Aorta (tissue), 5 donors: ENCODE measurements around the gene KLHL10. TPM values are rescaled to one million over a fixed set of nuclear protein-coding genes. Genes with fewer than 3 reads are reported as not detected.

ENCODE experiments used
- ATAC-seq: fragments of 200-7000 bp; cut with Tn5 transposase; one replicate; pipeline ENCODE4 v1.9.1; 2022; ENCODE audit warnings: moderate library complexity; ENCODE audit not compliant: low FRiP score
- DNase-seq, 2 donors: peaks; one replicate each; pipeline ENCODE4 v3.0.0-alpha.2; 2020
- H3K27ac ChIP-seq, 2 donors: one replicate each; pipeline ENCODE4 v1.5.1; 2013; ENCODE audit warnings: low read length in 2 of 2, mild to moderate bottlenecking in 2 of 2, moderate library complexity in 2 of 2, control low read depth in 1 of 2, inconsistent platforms in 1 of 2, low read depth in 1 of 2
- H3K27me3 ChIP-seq, 2 donors: one replicate each; pipeline ENCODE4 v1.6.1; 2013; ENCODE audit warnings: control low read depth in 1 of 2, low read length in 1 of 2, mild to moderate bottlenecking in 1 of 2, moderate library complexity in 1 of 2; ENCODE audit not compliant: insufficient read depth in 2 of 2, control insufficient read depth in 1 of 2
- H3K36me3 ChIP-seq, 2 donors: one replicate each; pipeline ENCODE4 v1.6.1; 2013; ENCODE audit warnings: control low read depth in 1 of 2, low read length in 1 of 2, mild to moderate bottlenecking in 1 of 2; ENCODE audit not compliant: insufficient read depth in 2 of 2, control insufficient read depth in 1 of 2
- H3K4me1 ChIP-seq, 2 donors: one replicate each; pipeline ENCODE4 v1.6.1; 2013; ENCODE audit warnings: low read length in 2 of 2, control low read depth in 1 of 2, mild to moderate bottlenecking in 1 of 2, moderate library complexity in 1 of 2; ENCODE audit not compliant: insufficient read depth in 2 of 2, control insufficient read depth in 1 of 2
- H3K4me3 ChIP-seq, 2 donors: one replicate each; pipeline ENCODE4 v1.5.1; 2013; ENCODE audit warnings: low read length in 2 of 2, control low read depth in 1 of 2, mild to moderate bottlenecking in 1 of 2
- H3K9me3 ChIP-seq: one replicate; pipeline ENCODE4 v1.6.1; 2013; ENCODE audit warnings: mild to moderate bottlenecking, low read length; ENCODE audit not compliant: control insufficient read depth
- WGBS, 2 donors: extraction: QIAGEN DNeasy Blood & Tissue Kit; methylation state at CpG; one replicate each; pipeline ENCODE4 v1.1.7; 2013; 5-methylcytosine and 5-hydroxymethylcytosine counted together
- intact Hi-C, 2 donors: fragments of 100-400 bp; cut with DNase I; formaldehyde crosslinking; loops; one replicate each; pipeline versions ENCODE4 v1.14.2 to v1.15.0; 2022
- long read RNA-seq, 2 donors: library from polyadenylated mRNA; unstranded; transcript quantifications; one replicate each; pipeline ENCODE4 v2.0.0, GENCODE V29; 2020 to 2021
- polyA plus RNA-seq, 2 donors: library from polyadenylated mRNA; stranded (reverse); fragments of 200-250 nt; gene quantifications; one replicate each; pipeline ENCODE4 v1.2.3, GENCODE V29; 2013
- total RNA-seq, 2 donors: library from RNA; stranded (reverse); fragmentation: NEBNext Ultra II Directional; extraction: Animal tissue kit (Norgen Biotek cat#: 25700); gene quantifications; one replicate each; pipeline ENCODE4 v1.2.1, GENCODE V29; 2021
- donor health status: healthy with polysubstance abuse.
- donor health status: Bipolar disorder and iron deficiency.
- donor health status: DM: no; HTN: no; CAD: no.
- donor health status: DM: no; HTN: no; CAD: no.
- donor health status: DM: yes; HTN: yes; CAD: no.

The KLHL10 gene
- total RNA-seq (under 1 TPM; 0.36 TPM), polyA plus RNA-seq (under 1 TPM in 1 of 2 donors, not detected in 1; 0.97 TPM)
- long read RNA-seq, donor 1, partial matches to known transcripts = 1 of 3 reads
- long read RNA-seq, donor 1, other reads (novel, unspliced or antisense) = 2 of 3 reads
- long read RNA-seq, donor 2 = 0 reads

DNA sequence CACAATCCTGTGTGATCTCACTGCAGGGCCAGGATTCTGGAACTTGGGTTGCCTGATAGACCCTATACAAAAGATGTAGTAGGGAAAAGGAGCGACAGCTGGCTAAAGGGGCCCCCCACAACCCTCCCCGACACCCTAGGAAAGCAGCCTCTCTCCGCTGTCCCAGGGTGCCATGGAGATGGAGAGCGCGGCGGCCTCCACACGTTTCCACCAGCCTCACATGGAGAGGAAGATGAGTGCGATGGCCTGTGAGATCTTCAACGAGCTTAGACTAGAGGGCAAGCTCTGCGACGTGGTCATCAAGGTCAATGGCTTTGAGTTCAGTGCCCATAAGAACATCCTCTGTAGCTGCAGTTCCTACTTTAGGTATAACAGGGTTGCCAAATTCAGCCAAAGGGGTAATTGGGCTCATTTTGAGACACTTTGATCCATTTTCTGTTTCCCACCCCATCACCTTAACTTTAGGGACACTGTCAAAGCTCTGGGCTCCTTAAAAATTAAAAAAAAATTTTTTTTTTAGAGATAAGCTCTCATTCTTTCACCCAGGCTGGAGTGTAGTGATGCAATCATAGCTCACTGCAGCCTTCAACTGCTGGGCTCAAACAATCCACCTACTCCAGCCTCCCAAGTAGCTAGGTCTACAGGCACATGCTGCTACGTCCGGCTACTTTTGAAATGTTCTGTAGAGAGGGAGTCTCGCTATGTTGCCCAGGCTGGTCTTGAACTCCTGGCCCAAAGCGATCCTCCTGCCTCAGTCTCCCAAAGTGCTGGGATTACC is at the start of gene KLHL10:
Gene KLHL10 (plus strand): TSS at position 65 of the 778 bp plus-strand sequence. CDS start 108 bp downstream, at position 173.
- H3K4me1 ChIP-seq = no peaks in the 10 kb centered on the region
- H3K4me3 ChIP-seq = no peak within 1 kb of the TSS
- no peaks in the 10 kb centered on the region for H3K27me3 ChIP-seq
- no peak within 1 kb of the TSS for H3K27ac ChIP-seq
- no peaks in the 10 kb centered on the region for H3K36me3 ChIP-seq
- DNase-seq = peak in 1 of 2 donors; percentile 28
- intact Hi-C loops = loop anchor here in 1 of 2 donors (2.0 kb wide), 1 partner anchor 27 kb away; the partner anchor contains the start of gene KLHL11
- ATAC-seq = no peak
- 94 to 96% methylated on average over 15 of the region's 15 CpGs for WGBS, 2 donors
- H3K9me3 ChIP-seq = no peaks in the 10 kb centered on the region

DNA sequence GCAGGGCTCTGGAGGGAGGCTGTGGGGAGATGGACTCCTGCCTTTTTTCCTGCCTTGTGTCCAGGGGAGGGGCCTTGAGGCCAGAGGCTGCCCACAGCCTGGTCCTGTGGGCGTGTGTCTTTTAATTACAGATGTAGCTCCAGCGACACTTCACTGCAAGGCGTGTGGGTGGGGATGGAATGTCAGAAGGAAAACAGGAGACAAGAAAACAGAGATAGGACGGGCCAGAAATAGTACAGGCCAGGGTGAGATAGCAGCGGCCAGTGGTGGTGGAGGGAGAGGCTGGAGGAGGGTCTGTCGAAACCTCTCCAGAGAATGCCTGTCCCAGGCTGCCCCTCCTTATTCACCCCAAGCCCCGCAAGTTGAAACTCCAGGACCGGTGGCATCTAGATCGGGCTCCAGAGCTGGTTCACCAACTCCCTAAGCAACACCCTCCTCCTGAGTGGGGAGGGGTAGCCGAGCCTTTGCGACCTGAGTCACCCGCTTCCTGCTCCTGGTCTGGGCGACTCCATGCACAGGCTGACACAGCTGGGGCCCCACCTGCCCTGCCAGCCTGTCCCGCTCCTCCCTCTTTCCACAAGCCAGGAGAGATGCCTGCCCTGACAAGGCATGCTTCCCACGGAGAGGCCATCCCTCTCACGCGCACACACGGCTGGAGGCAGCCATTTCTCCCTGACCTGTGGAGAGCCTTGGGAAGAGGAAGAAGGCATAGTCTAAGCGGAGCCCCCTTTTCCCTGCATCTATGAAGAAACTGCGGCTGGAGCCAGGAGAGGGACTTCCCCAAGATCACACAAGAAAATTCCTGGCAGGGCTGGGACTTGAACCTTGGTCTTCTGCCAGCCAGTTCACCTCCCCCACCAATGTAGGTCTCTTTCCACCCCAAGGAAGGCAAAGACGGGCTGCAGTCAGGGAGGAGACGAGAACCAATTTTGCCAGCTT is 44.5 kb upstream of the KLHL10 start:
- H3K9me3 ChIP-seq = no peaks in the 10 kb centered on the region
- intact Hi-C loops = no loop called here
- ATAC-seq (peak; percentile 71), DNase-seq (peak in 1 of 2 donors; percentile 63)
- no peaks in the 10 kb centered on the region for H3K27me3 ChIP-seq
- no peak overlapping the region for H3K27ac ChIP-seq
- H3K4me3 ChIP-seq = no peak overlapping the region
- H3K36me3 ChIP-seq = no peaks in the 10 kb centered on the region
- no peaks in the 10 kb centered on the region for H3K4me1 ChIP-seq
- WGBS, 2 donors = 24 to 27% methylated on average over 22 of the region's 22 CpGs

DNA sequence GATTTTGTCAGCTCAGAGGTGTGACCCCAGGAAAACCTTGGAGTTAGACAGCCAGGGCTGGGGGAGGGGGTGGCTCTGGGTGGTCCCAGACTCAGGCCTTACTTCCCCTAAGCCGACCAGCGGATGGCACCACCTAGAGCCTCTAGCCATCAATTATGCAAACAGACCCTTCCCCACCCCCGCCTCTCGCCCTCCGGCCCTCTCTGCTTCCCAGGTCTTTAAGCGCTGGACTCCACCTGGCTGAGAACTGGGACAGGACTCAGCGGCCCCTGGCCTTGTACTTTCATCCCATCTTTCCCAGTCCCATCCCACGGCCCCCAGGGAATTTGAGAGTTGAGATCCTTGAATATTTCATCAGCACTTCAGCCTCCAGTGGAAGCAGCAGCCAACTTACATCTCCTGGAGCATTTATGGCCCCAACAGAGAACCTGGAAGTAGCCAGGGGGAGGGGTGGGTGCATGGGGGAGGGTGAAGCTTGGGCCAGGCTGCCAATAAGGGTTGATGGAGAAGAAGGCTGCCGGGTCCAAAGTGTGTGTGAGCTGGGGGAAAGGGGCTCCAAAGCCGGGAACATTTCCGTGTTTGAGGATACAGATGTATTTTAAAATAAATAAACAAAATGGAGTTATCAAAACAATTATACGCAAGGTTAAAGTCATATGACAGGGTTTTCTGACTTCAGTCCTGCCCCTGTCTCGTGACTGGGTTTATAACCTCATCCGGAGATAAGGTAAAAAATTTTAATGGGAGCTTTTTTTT is 43.7 kb upstream of the KLHL10 start:
- peak; percentile 39 for ATAC-seq
- no peaks in the 10 kb centered on the region for H3K27me3 ChIP-seq
- 87 to 88% methylated on average over 14 of the region's 14 CpGs for WGBS, 2 donors
- intact Hi-C loops = no loop called here
- H3K4me1 ChIP-seq = no peaks in the 10 kb centered on the region
- H3K27ac ChIP-seq = no peak overlapping the region
- H3K9me3 ChIP-seq = no peaks in the 10 kb centered on the region
- H3K36me3 ChIP-seq = no peaks in the 10 kb centered on the region
- no peak overlapping the region for H3K4me3 ChIP-seq
- no peak for DNase-seq

DNA sequence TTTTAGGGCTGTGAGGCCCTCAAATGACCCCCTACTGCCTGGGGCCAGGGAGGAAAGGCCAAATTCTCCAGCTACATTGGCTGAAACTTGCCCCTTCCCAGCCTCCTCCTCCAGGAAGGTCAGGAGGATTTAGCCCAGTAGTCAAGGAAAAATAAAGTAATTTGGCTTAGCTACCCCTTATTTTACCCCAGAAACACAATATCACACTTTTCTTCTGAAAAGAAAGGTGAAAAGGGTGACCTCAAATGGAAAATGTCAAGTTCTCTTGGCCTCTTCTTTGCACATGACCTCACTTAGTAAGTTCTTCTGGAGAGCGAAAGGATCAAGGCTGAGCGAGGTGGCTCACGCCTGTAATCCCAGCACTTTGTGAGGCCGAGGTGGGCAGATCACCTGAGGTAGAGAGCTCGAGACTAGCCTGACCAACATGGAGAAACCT is 43.1 kb upstream of the KLHL10 start:
- no peak overlapping the region for H3K4me3 ChIP-seq
- H3K27ac ChIP-seq = no peak overlapping the region
- intact Hi-C loops = no loop called here
- no peak for ATAC-seq
- 96 to 97% methylated on average over 5 of the region's 5 CpGs for WGBS, 2 donors
- no peaks in the 10 kb centered on the region for H3K27me3 ChIP-seq
- DNase-seq = no peak
- no peaks in the 10 kb centered on the region for H3K4me1 ChIP-seq
- no peaks in the 10 kb centered on the region for H3K36me3 ChIP-seq
- no peaks in the 10 kb centered on the region for H3K9me3 ChIP-seq

DNA sequence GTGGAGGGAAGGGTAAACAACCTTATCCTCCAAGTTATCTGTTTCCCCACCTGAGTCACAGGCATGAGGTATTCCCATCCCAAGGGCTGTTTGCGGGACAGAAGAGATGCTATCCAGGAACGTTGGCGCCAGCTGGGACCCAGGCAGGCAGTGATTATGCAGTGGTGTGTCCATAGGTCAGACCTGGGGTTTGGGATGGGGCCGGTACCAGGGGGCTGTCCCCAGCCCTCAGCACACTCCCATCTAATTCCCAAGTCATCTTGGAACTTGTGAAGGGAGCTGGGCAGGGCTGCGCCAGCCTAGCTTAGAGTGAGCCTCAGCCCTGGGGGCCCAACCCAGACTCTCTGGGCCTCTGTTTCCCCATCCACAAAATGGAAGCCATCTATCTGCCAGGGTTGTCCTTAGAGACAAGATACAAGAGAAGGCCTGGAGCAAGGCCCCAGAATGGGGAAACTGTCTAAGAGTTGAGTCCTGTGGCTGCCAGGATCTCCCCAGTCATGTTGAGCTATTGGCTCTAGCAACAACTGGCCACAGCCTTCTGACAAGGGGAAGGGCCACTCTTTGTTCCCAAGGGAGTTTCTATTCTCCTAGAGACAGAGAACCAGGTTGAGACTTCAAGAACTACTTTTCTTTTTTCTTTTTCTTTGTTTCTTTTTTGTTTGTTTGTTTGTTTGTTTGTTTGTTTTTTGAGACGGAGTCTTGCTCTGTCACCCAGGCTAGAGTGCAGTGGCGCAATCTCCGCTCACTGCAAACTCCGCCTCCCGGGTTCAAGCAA is 41.3 kb upstream of the KLHL10 start:
- 88 to 93% methylated on average over 10 of the region's 10 CpGs for WGBS, 2 donors
- intact Hi-C loops = no loop called here
- no peak for ATAC-seq

DNA sequence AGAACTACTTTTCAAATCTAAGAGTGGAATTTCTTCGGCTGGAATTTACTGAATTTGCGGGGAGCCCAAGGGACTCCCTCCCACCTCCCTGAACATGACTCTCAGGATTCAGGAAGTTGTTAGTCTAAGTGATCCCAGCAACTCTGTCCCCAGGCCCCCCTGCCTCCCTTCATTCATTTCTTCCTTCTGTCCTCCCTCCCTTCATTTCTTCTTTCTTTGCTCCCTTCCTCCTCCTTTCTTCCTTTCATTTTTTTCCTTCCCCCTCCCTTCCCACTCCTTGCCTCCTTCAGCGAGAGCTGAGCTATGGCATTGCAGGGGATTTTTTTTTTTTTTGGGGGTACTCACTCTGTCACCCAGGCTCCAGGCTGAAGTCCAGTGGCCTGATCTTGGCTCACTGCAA is 40.2 kb upstream of the KLHL10 start:
- Histone ChIP-seq H3K27me3 (no peaks in the 10 kb centered on the region), H3K4me3 (no peak overlapping the region), H3K27ac (no peak overlapping the region), H3K9me3 (no peaks in the 10 kb centered on the region), H3K36me3 (no peaks in the 10 kb centered on the region), H3K4me1 (no peaks in the 10 kb centered on the region)
- intact Hi-C loops = no loop called here
- no peak for ATAC-seq
- 74 to 81% methylated on average over 3 of the region's 3 CpGs for WGBS, 2 donors
- DNase-seq = no peak

More for the DNA sequence above, 41.3 kb upstream of the KLHL10 start:
- Histone ChIP-seq H3K27ac (no peak overlapping the region), H3K36me3 (no peaks in the 10 kb centered on the region), H3K4me3 (no peak overlapping the region), H3K9me3 (no peaks in the 10 kb centered on the region), H3K27me3 (no peaks in the 10 kb centered on the region), H3K4me1 (no peaks in the 10 kb centered on the region)
- no peak for DNase-seq

DNA sequence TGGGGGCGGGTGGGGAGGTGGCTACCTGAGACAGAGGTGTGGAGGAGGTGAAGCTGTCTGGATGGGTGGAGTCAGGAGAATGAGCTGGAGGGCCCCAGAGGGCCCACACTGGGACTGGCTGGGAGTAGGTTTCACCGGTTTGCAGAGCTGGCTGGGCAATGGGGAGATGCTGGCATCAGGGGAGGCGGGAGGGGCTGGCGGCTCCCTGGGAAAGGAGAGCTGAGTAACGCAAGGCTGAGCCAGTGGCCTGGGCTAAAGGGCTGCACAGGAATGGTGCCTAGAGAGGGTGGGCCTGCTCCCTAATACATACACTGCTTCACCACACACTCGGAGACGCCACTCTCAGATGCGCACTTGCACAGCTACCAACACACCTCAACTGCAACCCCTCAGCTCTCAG is 38.3 kb upstream of the KLHL10 start:
- H3K36me3 ChIP-seq = no peaks in the 10 kb centered on the region
- no peaks in the 10 kb centered on the region for H3K27me3 ChIP-seq
- H3K9me3 ChIP-seq = no peaks in the 10 kb centered on the region
- no peak for ATAC-seq
- no peak overlapping the region for H3K27ac ChIP-seq
- 85 to 86% methylated on average over 8 of the region's 8 CpGs for WGBS, 2 donors
- H3K4me3 ChIP-seq = no peak overlapping the region
- intact Hi-C loops = no loop called here
- no peak for DNase-seq
- no peaks in the 10 kb centered on the region for H3K4me1 ChIP-seq
